GM20431 (cell line): ENCODE data around the gene NVL.

ENCODE experiments used
- in situ Hi-C: fragments of 300-500 bp; cut with MseI, MboI; formaldehyde crosslinking; loops from one replicate; pipeline ENCODE4 v1.15.0; 2020; ENCODE audit warnings: low sequenced_read_pairs; ENCODE audit not compliant: unreplicated experiment

NVL gene

DNA sequence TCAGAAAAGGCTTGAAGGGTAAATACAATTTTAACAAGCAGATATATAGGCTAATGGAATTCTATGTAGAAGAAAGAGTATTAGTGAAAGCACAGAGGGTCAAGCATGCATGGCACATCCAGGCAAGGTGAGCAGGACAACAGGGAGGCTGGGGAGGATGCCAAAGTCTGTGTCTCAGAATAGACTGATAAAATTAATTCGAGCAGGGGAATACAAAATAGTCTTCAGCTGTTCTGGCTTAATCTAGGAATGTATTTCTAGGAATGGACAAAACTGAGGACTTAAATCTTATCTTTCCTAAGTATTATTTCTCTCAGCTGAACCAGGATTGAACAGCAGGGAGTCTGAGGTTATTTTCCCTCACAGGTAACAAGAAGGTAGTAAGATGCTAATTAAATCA lies 35.2 kb downstream of the NVL start:
- in situ Hi-C loops, result no loop called here

DNA sequence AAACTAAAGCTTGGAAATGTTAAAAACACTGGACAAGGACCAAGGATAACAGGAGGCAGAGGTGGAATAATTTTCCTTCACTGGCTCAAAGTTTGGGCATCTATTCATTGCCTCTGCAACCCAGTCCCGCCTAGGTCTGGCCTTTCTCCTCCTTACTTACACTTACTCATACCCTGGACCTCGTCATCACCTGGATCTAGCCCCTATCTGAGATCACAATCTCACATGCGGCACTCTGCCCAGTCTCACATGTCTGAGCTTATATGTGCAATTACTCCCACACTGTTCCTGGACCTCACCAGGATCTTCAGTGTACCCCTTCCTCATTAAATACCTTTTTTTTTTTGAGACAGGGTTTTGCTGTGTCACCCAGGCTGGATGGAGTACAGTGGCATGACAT lies 37.6 kb downstream of the NVL start:
- in situ Hi-C loops, result no loop called here

DNA sequence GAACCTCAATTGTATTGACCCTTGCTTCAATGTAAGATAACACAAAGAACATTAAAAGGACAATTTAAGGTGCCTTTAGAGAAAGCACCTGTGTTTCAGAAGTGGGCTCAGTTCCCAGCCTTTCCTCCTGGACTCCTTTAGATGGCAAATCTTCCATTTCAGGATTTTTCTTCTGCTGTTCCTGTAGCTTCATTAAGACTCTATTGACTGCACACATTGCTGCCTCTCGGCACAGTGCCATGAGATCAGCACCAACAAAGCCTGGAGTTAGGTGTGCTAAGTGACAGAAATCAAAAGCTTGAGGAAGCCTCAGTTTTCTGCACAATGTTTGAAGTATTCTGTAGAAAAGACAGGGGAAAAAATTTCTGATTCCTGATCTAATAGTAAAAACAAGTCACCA lies 40.6 kb downstream of the NVL start:
- in situ Hi-C loops, result no loop called here

DNA sequence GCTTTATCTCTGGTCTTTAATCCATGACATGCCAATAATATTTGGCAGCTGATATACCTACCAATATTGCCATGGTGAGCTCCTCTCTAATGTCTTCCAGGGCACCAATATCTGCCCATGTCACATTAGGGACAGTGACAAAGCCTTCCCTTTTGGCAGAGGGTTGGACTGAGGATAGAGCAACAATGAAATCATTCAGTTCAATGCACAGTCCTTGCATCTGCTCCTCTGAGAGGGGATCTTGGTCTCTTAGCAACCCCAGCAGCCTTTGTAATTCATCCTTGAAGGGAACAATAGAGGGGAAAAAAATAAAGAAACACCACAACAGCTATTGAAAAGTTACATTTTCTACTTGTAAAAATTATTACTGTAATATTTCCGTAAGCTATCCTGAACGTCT lies 42.3 kb downstream of the NVL start:
- in situ Hi-C loops, result no loop called here

- in situ Hi-C loops, result no loop called here
Observed at GRCh38 chr1:224282140-224282539, 47.8 kb downstream of the NVL start.

DNA sequence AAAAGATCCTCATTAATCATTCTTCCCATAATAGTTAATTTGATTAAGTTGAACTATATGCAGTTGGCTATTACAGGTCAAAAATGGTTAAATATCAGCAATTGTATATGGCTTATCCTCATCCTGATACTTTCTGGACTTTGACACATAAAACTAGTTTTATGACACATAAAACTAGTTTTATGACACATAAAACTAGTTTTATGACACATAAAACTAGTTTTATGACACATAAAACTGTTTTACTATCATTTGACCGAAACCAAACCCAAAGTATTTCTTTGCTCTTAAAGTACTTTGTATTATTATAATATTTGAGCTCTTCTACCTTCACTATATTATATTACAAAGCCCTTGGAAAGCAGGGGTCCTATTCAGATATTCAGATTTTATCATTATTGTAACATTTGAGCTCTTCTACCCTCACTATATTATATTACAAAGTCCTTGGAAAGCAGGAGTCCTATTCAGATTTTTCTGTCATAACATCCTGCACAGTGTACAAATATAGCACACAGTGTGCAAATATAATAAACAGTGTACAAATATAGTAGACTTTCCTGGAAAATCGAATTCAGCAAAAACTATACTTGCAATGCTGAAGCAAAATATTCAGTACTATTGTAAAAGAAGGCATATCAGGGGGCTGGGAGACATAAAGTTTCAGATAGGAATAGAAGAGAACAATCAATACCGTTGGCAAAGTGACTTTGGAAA lies 53.0 kb downstream of the NVL start:
- in situ Hi-C loops, result no loop called here

GRCh38 chr1:224274970-224275626 lies 54.9 kb downstream of the NVL start:
- in situ Hi-C loops, result no loop called here

- in situ Hi-C loops, result no loop called here
Observed at GRCh38 chr1:224273641-224274040, 56.3 kb downstream of the NVL start.

DNA sequence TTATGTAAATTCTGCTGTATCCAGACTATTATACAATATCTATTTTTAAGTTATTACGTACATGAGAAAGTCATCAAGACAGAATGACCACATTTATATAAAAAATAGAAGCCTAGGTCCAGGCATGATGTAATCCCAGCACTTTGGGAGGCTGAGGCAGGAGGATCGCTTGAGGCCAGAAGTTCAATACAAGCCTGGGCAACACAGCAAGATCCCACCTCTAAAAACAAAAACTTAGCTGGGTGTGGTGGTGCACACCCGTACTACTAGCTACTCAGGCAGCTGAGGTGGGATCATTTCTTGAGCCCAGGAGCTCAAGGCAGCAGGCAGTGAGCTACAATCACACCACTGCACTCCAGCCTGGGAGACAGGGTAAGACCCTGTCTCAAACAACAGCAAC lies 58.9 kb downstream of the NVL start:
- in situ Hi-C loops, result no loop called here

DNA sequence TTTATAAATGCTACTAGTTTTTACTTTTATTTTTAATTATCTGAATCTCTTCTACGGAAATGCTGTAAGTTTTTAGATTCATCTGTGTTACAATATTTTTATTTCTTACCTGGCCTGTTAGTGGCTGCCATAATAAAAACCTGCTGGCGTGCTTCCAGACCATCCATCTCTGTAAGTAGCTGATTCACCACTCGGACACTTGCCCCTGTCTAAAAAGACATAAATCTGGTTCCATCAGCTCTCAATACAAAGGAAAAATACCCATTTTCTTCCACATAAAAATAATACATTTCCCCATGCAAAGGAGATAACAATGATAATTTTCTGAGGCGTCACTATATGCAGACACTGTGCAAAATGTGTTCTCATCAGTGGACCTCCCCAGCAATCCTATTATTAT lies 62.0 kb downstream of the NVL start:
- in situ Hi-C loops, result no loop called here

DNA sequence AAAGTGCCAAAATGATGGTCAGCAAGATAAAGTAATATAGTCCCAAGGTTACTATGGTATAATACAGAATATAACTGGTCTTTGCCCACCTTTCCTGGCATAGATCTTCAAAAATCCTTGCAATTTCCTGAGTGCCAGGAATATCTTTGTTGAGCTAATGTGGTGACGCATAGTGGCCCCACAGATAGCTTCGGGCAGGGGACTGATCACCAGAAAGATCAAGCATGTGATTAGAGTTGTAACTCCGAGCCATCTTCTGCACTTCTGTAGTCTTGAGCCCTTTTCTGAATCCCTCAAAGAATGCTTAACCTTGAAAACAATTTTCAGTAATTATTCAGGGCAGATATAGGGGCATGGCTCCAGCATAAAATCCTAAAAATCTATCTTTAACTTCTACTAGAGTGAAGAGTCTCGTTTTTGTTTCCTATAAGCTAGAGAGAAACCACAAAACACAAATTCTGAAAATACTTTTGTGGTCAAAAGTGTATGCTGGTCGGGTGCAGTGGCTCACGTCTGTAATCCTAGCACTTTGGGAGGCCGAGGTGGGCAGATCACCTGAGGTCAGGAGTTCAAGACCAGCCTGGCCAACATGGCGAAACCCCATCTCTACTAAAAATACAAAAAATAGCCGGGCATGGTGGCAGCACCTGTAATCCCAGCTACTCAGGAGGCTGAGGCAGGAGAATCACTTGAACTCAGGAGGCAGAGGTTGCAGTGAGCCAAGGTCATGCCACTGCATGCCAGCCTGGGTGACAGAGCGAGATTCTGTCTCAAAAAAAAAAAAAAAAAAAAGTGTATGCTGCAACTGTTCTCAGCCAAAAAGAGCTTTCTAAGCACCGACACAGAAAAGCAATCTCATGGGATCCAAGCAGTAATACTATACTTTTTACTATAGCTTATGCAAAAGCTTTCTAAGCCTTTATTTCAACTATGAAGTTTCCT lies 62.8 kb downstream of the NVL start:
- in situ Hi-C loops, result no loop called here

- in situ Hi-C loops, result no loop called here
Observed at GRCh38 chr1:224266105-224266914, 63.7 kb downstream of the NVL start.

DNA sequence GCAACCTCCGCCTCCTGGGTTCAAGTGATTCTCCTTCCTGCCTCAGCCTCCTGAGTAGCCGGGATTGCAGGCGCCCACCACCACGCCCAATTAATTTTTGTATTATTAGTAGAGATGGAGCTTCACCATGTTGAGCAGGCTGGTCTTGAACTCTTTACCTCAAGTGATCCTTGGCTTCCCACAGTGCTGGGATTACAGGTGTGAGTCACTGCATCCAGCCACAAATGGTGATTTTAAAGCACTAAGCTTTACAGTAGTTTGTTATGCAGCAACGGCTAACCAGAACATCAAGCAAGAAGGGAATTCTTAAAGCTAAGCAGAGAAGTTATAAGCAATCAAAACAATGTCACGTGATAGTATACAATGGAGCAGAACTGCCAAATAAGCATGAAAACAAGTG lies 65.7 kb downstream of the NVL start:
- in situ Hi-C loops, result no loop called here

- in situ Hi-C loops, result no loop called here
Observed at GRCh38 chr1:224262373-224263054, 67.5 kb downstream of the NVL start.

GRCh38 chr1:224259986-224260385 lies 70.0 kb downstream of the NVL start:
- in situ Hi-C loops, result no loop called here

DNA sequence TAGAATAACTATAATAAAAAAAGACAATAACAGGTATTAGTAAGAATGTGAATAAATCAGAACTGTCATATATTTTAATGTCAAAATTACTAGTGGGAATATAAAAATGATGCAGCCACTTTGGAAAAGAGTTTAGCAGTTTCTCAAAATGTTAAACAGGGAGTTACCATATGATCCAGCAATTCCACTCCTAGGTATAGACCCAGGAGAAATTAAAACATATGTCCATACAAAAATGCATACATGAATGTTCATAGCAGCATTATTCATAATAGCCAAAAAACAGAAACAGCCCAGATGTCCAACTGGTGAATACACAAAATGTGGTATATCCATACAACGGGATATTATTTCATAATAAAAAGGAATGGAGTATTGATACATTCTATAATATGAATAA lies 71.6 kb downstream of the NVL start:
- in situ Hi-C loops, result no loop called here

- in situ Hi-C loops, result no loop called here
Observed at GRCh38 chr1:224256640-224257039, 73.3 kb downstream of the NVL start.

GRCh38 chr1:224253721-224254120 lies 76.3 kb downstream of the NVL start:
- in situ Hi-C loops, result no loop called here

GRCh38 chr1:224252479-224252878 lies 77.5 kb downstream of the NVL start:
- in situ Hi-C loops, result no loop called here

GRCh38 chr1:224251741-224252146 lies 78.2 kb downstream of the NVL start:
- in situ Hi-C loops, result no loop called here
